Stimulated activated CD8-positive, alpha-beta memory T cell treated with anti-CD3 and anti-CD28 coated beads, Interleukin-15, amount 100 ng/mL, for 1 hour (primary cell): ENCODE results near the gene LIMK2.

Experiments used
- DNase-seq: peaks from one replicate; pipeline ENCODE4 v3.0.0-alpha.2; 2020; ENCODE audit warnings: low read depth

The LIMK2 gene

DNA sequence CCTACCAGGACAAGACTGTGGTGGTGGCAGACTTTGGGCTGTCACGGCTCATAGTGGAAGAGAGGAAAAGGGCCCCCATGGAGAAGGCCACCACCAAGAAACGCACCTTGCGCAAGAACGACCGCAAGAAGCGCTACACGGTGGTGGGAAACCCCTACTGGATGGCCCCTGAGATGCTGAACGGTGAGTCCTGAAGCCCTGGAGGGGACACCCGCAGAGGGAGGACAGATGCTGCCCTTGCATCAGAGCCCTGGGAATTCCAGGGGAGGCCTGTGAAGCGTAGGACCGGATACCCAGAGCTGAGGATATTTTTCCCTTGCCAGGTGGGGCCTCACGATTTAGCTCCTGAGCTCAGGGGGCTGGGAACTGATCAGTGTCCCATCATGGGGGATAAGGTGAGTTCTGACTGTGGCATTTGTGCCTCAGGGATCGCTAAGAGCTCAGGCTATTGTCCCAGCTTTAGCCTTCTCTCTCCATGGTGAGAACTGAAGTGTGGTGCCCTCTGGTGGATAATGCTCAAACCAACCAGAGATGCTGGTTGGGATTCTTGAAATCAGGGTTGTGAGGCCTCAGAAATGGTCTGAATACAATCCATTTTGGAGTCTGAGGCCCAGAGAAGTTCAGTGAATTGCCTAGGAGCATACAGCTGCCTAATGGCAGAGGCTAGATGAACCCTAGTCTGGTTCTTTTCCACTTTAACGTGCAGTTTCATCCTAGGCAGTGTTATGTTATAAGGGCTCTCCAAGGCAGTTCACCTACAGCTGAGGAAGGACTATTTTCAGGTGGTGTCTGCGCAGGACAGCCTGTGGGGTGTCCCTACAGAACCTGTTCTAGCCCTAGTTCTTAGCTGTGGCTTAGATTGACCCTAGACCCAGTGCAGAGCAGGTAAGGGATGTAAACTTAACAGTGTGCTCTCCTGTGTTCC is 60.7 kb downstream of the LIMK2 start:
- no peak for DNase-seq

DNA sequence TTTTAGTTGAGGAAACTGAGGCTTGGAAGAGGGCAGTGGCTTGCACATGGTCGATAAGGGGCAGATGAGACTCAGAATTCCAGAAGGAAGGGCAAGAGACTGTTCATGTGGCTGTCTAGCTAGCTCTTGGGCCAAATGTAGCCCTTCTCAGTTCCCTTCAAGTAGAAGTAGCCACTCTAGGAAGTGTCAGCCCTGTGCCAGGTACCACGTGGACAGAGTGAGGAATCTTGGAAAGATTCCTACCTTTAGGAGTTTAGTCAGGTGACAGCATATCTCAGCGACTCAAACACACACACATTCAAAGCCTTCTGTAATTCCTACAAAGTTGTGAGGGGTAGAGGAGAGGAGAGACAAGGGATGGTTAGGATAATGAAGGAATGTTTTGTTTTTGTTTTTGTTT is 61.9 kb downstream of the LIMK2 start:
- DNase-seq, result no peak

DNA sequence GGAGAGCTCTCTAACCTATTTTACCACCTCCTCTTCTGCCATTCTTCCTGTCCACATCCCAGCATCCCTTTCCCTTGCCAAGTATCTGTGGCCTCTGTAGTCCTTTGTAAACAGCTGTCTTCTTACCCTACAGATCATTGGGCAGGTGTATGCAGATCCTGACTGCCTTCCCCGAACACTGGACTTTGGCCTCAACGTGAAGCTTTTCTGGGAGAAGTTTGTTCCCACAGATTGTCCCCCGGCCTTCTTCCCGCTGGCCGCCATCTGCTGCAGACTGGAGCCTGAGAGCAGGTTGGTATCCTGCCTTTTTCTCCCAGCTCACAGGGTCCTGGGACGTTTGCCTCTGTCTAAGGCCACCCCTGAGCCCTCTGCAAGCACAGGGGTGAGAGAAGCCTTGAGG is 62.9 kb downstream of the LIMK2 start:
- DNase-seq, result no peak

DNA sequence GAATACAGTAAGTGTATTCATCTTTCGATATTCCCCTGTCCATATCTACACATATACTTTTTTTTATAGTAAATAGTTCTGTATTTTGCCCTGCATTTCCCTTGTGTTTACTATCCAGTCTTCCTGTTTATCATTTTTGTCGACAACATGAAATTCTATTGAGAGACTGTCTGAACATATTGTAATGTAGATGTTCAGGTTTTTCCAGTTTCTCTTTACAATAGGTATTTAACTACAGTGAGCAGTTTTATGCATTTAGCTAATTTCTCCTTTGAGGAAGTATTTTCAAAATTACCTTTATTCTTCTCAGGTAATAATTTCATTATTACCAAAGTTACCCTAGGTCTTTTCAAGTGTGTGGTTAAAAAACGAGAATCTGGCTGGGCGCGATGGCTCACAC is 63.5 kb downstream of the LIMK2 start:
- DNase-seq, result no peak

DNA sequence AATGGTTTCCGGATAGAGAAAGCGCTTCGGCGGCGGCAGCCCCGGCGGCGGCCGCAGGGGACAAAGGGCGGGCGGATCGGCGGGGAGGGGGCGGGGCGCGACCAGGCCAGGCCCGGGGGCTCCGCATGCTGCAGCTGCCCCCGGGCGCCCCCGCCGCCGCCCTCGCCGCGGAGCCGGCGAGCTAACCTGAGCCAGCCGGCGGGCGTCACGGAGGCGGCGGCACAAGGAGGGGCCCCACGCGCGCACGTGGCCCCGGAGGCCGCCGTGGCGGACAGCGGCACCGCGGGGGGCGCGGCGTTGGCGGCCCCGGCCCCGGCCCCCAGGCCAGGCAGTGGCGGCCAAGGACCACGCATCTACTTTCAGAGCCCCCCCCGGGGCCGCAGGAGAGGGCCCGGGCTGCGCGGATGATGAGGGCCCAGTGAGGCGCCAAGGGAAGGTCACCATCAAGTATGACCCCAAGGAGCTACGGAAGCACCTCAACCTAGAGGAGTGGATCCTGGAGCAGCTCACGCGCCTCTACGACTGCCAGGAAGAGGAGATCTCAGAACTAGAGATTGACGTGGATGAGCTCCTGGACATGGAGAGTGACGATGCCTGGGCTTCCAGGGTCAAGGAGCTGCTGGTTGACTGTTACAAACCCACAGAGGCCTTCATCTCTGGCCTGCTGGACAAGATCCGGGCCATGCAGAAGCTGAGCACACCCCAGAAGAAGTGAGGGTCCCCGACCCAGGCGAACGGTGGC is 64.5 kb downstream of the LIMK2 start:
- DNase-seq, result no peak

DNA sequence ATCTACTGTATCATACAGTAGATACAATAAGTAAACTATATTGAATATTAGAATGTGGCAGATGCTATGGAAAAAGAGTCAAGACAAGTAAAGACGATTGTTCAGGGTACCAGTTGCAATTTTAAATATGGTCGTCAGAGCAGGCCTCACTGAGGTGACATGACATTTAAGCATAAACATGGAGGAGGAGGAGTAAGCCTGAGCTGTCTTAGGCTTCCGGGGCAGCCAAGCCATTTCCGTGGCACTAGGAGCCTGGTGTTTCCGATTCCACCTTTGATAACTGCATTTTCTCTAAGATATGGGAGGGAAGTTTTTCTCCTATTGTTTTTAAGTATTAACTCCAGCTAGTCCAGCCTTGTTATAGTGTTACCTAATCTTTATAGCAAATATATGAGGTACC is 65.6 kb downstream of the LIMK2 start:
- no peak for DNase-seq

DNA sequence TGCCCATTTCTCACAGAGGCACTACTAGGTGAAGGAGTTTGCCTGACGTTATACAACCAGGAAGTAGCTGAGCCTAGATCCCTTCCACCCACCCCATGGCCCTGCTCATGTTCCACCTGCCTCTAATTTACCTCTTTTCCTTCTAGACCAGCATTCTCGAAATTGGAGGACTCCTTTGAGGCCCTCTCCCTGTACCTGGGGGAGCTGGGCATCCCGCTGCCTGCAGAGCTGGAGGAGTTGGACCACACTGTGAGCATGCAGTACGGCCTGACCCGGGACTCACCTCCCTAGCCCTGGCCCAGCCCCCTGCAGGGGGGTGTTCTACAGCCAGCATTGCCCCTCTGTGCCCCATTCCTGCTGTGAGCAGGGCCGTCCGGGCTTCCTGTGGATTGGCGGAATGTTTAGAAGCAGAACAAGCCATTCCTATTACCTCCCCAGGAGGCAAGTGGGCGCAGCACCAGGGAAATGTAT is 66.1 kb downstream of the LIMK2 start:
- DNase-seq, result no peak

DNA sequence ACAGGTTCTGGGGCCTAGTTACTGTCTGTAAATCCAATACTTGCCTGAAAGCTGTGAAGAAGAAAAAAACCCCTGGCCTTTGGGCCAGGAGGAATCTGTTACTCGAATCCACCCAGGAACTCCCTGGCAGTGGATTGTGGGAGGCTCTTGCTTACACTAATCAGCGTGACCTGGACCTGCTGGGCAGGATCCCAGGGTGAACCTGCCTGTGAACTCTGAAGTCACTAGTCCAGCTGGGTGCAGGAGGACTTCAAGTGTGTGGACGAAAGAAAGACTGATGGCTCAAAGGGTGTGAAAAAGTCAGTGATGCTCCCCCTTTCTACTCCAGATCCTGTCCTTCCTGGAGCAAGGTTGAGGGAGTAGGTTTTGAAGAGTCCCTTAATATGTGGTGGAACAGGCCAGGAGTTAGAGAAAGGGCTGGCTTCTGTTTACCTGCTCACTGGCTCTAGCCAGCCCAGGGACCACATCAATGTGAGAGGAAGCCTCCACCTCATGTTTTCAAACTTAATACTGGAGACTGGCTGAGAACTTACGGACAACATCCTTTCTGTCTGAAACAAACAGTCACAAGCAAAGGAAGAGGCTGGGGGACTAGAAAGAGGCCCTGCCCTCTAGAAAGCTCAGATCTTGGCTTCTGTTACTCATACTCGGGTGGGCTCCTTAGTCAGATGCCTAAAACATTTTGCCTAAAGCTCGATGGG is 66.7 kb downstream of the LIMK2 start:
- no peak for DNase-seq

DNA sequence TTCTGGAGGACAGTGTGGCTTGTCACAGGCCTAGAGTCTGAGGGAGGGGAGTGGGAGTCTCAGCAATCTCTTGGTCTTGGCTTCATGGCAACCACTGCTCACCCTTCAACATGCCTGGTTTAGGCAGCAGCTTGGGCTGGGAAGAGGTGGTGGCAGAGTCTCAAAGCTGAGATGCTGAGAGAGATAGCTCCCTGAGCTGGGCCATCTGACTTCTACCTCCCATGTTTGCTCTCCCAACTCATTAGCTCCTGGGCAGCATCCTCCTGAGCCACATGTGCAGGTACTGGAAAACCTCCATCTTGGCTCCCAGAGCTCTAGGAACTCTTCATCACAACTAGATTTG is 67.2 kb downstream of the LIMK2 start:
- no peak for DNase-seq

DNA sequence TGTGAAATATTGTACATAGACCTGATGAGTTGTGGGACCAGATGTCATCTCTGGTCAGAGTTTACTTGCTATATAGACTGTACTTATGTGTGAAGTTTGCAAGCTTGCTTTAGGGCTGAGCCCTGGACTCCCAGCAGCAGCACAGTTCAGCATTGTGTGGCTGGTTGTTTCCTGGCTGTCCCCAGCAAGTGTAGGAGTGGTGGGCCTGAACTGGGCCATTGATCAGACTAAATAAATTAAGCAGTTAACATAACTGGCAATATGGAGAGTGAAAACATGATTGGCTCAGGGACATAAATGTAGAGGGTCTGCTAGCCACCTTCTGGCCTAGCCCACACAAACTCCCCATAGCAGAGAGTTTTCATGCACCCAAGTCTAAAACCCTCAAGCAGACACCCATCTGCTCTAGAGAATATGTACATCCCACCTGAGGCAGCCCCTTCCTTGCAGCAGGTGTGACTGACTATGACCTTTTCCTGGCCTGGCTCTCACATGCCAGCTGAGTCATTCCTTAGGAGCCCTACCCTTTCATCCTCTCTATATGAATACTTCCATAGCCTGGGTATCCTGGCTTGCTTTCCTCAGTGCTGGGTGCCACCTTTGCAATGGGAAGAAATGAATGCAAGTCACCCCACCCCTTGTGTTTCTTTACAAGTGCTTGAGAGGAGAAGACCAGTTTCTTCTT is 67.9 kb downstream of the LIMK2 start:
- no peak for DNase-seq

DNA sequence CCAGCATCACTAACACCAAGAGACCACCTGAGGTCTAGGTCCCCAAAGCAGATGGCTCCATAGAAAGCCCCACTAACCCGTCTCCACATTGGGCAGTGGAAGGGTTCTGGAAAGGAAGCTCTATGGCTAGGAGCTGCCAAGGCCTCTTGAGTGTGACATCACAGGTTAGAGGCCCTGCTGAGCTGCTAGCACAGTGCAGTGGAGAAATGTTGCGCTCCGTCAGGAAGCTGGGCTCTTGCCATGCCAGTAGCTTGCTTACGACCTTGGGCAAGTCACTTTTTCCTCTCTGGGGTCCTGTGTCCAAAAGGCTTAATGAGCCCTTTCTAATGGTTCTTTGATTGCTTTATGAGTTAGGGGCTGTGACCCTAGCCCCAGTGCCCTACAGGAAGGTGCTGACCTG is 69.6 kb downstream of the LIMK2 start:
- DNase-seq, result no peak

DNA sequence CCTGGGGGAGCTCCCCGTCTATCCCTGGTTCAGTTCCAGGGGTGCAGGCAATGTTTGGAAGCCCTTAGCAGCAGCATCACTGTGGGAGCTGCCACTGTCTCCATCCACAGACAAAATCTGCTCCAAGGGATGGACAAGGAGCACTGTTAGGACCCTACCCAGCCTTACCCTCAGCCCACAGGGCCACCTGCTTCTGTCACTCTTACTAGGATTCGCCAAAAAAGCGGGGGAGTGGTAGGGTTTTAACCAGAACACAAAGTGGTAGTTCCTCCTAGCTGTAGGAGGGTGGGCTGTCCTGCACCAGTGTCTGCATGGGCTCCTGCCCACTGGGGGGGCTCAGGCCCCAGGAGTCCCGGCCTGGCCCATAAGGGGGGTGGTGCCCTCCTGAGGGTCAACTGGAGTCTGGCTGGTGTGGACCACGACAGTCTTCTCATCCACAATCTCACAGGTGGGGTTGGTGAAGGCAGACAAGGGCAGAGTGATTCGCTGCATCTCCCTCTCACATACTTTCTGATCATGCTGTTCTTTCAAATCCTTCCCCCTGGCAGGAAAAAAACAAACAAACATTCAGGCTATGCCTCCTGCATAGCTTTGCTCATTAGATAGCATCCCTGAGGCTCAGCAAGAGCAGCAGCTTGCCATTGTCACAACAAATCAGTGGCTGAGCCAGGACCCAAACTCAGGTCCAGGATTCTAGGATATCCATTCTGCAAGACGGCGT is 70.8 kb downstream of the LIMK2 start:
- no peak for DNase-seq

DNA sequence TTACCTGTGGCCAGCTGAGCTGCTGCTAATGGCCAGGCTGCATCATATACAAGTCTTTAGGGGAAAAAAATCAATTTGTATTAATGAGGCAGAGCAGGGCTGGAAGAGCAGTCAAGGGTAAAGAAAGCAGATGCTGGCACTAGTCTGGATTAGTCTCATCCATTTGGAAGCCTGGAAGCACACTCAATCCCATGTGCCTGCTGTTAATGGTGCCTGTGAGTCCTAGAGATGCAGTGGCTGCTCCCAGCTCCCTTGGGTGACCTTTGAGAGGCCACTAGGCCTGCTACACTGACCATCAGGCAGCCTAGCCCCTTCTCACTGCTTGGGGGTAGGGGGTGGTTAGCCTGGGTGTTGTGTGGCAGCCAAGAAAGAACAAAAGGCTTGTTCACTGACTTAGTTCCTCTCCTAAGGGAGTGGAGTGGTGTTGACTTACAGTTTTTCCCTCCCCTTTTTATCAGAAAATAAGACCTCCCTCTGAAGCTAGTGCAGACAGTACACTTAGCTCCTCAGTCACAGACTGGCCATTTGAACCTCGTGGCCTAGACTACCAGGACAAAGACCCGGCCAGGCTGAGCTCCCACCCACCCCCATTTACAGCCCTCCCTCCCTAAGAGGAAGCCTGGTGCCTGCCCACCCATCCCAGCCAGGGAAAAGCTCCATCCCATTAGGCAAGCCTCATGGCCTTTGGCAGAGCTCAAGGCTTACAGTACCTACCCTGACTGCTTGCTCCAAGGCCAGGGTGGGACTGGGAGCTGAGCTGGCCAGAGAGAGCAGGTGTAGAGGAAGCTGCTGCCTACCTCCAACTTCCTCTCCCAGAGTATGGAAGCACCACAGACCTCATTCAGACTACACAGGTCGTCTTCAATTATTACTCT is 72.4 kb downstream of the LIMK2 start:
- no peak for DNase-seq

DNA sequence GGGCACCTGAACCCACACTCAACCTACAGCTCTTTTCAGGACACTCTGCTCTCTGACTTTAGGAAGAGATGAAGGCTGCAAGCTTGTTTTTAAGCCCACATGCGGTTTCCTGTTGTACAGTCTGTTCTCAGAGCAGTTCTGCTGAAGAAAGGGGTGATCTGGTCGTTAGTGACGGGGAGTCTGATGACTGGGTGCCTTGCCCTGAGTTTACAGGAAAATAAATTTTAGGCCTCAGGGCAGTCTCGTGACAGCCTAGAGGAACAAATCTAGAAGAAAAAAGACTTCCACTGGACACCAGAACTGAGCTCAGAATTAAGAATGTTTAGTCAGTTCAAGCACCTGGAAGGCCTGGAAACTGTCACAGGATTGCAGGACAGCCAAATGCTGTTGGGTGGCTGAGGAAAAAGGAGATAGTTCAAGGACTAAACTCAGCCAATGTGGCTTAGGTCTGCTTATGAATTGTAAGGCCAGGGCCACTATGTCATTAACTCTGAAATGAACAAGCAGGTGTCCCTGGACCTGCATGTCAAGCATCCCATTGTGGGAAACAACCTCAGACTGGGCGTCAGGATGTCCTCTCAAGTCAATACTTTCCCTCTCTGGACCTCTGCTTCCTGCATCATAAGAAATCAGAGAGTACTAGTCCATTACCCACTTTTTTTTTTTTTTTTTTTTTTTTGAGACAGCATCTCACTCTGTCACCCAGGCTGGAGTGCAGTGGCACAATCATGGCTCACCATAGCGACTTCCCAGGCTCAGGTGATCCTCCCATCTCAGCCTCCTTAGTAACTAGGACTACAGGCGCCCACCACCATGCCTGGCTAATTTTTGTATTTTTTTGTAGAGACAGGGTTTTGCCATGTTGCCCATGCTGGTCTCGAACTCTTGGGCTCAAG is 74.5 kb downstream of the LIMK2 start:
- DNase-seq, result no peak

DNA sequence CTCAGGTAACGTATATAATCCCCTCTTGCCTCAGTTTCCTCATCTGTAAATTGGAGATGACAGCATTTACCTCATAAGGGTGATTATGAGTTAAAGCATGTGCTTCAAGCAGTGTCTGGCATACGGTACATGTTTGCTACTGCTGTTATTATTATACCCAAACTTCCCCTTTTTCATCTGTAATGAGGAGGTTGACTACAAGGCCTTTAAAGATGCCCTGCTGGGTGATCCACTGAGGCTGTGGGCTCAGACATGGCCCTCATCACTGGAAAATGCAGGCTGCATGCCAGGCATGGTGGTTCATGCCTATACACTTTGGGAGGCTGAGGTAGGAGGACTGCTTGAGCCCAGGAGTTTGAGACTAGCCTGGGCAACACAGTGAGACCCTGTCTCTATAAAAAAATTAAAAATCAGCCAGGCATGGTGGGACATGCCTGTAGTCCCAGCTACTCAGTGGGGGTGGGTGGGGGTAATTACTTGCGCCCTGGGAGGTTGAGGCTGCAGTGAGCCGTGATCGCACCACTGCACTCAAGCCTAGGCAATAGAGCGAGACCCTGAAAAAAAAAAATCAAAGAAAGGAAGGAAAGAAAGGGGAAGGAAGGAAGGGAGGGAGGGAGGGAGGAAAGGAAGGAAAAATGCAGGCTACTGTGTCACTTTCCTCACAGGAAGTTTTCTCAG is 75.9 kb downstream of the LIMK2 start:
- no peak for DNase-seq

DNA sequence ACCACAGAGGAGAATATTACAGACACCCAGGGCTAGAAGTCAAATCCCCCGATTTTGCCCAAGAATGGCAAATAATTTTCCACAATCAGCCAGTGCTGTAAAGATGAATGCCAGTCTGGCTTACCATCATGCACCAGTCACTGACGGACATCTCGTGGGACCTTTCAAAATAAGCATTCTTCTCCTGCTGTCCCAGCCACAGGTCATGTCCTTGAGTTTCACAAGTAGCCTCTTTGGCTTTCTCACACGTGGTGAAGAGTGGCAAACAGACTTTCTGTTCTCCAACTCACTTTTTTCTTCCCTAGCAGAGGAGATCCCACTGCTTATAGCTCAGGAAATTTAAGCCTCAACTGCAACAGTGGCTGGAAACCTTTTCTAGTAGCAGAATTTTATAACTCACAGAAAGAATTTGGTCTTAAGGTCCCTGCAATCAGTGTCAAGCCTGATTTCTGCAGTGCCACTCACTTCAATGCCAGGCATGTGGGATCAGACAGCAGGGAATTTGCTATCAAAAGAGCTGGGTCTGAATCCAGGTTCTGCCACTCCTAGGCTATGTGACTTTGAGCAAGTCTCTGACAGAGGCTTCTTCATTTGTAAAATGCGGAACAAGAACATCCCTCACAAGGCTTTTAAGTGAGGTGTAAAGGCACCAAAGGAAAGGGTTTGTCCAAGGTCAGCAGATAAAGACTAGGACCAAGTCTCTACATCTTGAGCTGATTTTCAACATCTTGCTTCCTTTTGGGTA is 76.6 kb downstream of the LIMK2 start:
- no peak for DNase-seq

DNA sequence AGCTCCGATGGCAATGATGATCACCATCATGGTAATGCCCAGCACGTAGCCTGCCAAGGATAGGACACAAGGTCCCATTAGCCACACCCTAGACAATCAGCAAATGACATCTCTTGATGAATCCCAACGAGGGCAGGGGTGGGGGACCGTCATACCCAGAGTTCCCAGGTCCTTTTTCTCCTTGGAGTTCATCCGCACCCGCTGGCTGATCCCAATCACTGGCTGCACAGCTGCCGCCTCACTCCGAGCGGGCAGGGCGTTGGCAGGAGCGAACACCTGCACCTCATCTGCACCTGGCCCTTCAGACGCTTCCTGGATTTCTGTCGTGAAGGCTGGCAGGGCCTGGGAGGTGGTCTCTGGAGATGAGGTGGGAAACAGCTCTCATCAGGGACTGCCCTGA is 77.2 kb downstream of the LIMK2 start:
- no peak for DNase-seq
